Cardiac septum (tissue), 1 donor: ENCODE measurements around the gene MAP4K4. TPM values are rescaled to one million over a fixed set of nuclear protein-coding genes. Genes with fewer than 3 reads are reported as not detected.

Experiments
- DNase-seq: peaks from one replicate; pipeline ENCODE4 v3.0.0-alpha.2; 2020; ENCODE audit warnings: low spot score
- intact Hi-C: fragments of 100-400 bp; cut with DNase I; formaldehyde crosslinking; loops from one replicate; pipeline ENCODE4 v1.14.0; 2022
- total RNA-seq: library from RNA; stranded (reverse); fragmentation: NEBNext Ultra II Directional; extraction: Animal tissue kit (Norgen Biotek cat#: 25700); gene quantifications from one replicate; pipeline ENCODE4 v1.2.1, GENCODE V29; 2021
- donor health status: DM: no; HTN: no; CAD: no.

The MAP4K4 gene
- total RNA-seq, 1 donor from 2014 or later, result 135 TPM

GRCh38 chr2:101821059-101821805 lies 123.7 kb downstream of the MAP4K4 start:
- DNase-seq, result no peak
- intact Hi-C loops, result no loop called here

- no peak for DNase-seq
- intact Hi-C loops, result no loop called here
Measured at GRCh38 chr2:101821828-101822458, 124.4 kb downstream of the MAP4K4 start.

DNA sequence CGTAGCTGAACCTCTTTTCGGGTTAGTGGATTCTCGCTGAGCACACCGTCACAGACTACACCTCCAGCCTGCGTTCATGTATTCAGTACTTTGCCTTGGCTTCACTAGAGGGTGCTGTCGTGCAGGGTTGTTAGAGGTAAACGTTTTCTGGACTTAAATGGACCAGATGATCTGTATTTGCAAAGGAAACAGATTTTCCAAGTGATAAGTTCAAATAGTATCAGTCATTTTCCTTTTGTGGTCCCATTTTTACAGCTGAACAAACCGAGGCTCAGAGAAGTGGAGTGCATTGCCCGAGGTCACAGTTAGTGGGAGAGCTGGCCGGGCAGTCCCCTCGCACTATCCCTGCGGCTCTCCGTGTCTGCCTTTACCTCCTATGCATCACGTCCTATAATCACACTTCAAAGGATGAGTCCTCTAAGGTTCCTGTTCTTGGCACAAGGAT lies 125.9 kb downstream of the MAP4K4 start:
- intact Hi-C loops, result no loop called here
- DNase-seq, result no peak

DNA sequence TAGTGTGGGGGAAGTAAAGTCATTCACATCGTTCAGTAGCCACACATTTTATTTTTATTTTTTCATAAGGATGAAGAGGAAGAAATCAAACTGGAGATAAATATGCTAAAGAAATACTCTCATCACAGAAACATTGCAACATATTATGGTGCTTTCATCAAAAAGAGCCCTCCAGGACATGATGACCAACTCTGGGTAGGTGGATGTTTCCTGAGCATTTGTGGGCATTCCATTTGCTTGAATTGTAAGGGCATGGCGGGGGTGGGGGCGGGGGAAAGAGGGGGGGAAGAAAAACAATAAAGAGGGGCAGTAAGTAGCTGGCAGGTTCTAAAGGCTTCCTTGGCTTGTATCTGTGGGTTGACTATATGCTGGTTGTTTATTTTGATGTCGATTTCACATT lies 126.4 kb downstream of the MAP4K4 start:
- DNase-seq, result no peak
- intact Hi-C loops, result no loop called here

DNA sequence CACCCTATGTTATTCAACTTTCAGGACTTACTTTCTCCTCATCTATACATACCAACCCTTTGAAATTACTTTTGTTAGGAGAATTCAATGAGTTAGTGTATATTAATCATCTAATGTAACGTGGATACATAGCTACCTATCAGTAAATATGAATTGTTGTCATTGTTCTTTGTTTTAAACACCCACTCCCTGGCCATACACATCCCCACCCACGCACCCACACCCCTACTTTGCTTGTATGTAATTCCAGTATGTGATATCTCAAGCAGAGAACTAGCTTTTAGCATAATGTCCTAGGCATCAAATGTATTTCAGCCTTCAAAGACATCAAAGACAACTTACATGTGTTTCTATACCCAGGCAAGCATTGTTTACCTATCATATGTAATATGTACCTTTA lies 129.2 kb downstream of the MAP4K4 start:
- intact Hi-C loops, result loop anchor here (5.0 kb wide), 1 partner anchor 269 kb away; no protein-coding TSS in a partner anchor

DNA sequence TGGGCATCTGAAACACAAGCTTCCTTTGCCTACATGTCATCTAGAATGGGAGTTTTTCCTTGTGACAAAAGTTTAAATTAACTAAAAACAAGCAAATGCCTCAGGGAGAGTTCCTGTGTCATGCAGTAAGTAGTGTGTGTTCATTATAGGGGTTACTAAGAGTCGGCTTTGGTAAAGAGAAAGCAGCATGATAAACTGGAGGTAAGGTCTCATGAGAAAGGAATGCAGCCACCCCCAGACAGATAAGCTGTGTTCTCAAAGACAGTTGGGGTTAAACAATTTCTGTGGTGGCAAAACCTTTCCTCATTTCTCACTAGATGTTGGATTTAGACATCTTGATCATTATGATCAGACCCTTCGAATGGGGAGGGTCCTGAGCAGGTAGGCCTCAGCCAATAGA lies 129.7 kb downstream of the MAP4K4 start:
- no peak for DNase-seq
- intact Hi-C loops, result loop anchor here (5.0 kb wide), 1 partner anchor 270 kb away; no protein-coding TSS in a partner anchor

More for the DNA sequence above, 129.2 kb downstream of the MAP4K4 start:
- DNase-seq, result no peak

DNA sequence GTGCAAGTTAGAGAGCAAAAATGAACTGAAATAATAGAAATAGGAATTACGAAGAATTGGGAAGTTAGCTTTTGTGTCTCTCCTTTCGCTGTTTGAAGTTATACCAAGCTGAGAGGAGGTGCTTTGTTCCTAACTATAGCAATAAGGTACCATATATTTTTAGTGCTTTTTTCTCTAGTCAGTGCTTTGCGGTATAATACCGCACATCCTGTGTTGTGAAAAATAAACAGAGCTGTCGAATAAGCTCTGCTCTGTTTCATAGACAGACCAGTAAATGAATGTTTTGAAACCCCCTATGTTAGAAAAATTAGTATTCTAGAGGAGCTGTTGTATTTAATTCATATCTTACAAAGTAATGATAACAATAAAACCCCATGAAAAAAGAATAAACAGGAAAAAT lies 130.8 kb downstream of the MAP4K4 start:
- intact Hi-C loops, result loop anchor here (5.0 kb wide), 1 partner anchor 271 kb away; no protein-coding TSS in a partner anchor
- DNase-seq, result no peak

DNA sequence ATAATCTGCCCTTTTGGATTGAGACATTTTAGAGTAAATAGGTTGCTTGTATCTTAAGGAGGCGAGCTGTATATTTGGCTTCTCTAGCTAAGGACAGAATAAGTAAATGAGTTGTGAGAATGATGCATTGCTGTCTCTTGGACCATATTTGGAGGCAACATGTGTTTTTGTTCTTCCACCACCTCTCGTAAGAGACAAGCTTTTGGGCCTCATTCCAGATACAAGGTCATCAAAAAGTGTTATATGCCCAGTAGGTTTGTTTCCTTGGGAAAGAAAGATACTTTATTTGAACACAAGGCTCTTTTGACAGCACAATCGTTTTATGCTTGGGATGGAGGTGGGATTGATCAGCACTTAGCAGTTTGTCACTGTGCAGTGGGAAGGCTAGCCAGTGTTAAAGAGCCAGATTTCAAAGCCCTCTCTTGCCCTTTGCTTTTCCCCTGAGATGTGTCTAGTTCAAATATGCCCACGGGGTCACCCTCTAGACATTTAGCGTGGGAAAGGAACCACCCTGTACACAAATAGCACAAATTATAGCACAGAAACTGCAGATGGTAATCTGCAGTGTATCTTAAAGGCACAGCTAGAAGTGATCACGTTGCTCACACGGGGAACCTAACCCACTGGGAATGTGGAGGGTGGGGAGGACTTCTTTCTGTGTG lies 131.3 kb downstream of the MAP4K4 start:
- intact Hi-C loops, result loop anchor here (5.0 kb wide), 1 partner anchor 272 kb away; no protein-coding TSS in a partner anchor
- no peak for DNase-seq

- intact Hi-C loops, result loop anchor here (5.0 kb wide), 1 partner anchor 272 kb away; no protein-coding TSS in a partner anchor
- DNase-seq, result no peak
Measured at GRCh38 chr2:101829429-101829828, 131.9 kb downstream of the MAP4K4 start.

DNA sequence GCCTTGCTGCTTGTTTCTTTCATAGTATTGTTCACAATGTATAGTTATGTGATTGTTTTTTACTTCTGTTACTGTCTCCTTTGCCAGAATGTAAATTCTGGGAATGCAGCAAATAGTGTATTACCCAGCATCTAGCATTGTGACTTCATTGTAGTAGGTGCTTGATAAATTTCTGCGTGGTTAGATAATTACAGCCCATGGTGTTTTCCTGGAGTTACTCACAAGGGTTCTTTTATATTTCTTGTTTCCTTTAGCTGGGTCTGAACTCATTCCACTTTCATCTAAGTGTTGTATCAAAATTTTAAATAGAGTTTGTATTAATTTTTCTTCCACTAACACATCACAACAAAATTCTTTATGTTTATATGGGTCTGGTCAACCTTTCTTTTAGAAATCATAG lies 132.6 kb downstream of the MAP4K4 start:
- DNase-seq, result no peak
- intact Hi-C loops, result loop anchor here (2.0 to 5.0 kb wide), 2 partner anchors 131 to 488 kb away; no protein-coding TSS in a partner anchor

- DNase-seq, result no peak
- intact Hi-C loops, result loop anchor here (2.0 to 5.0 kb wide), 2 partner anchors 132 to 488 kb away; no protein-coding TSS in a partner anchor
Measured at GRCh38 chr2:101830555-101830954, 133.0 kb downstream of the MAP4K4 start.

GRCh38 chr2:101831351-101831865 lies 133.9 kb downstream of the MAP4K4 start:
- DNase-seq, result peak; percentile 82
- intact Hi-C loops, result loop anchor here (1.0 to 5.0 kb wide), 4 partner anchors 133 to 489 kb away; no protein-coding TSS in a partner anchor

DNA sequence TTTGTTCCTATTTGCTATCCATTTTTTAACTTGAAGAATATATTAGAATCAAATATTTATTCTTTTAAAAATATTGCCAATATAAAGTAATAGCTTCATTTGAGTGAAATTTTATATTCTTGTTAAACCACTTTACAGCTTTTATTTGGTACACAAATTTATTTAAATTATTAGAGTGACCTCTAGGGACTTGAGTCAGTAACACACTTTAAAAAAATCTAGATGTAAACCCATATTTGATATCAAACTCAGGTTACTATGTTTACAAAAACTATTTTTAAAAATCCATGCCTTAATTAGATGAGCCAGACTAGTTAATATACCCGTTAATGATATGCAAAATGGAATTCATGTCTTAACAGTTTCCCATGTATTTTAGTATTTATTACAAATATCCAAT lies 134.6 kb downstream of the MAP4K4 start:
- intact Hi-C loops, result loop anchor here (5.0 kb wide), 1 partner anchor 490 kb away; no protein-coding TSS in a partner anchor
- DNase-seq, result no peak

DNA sequence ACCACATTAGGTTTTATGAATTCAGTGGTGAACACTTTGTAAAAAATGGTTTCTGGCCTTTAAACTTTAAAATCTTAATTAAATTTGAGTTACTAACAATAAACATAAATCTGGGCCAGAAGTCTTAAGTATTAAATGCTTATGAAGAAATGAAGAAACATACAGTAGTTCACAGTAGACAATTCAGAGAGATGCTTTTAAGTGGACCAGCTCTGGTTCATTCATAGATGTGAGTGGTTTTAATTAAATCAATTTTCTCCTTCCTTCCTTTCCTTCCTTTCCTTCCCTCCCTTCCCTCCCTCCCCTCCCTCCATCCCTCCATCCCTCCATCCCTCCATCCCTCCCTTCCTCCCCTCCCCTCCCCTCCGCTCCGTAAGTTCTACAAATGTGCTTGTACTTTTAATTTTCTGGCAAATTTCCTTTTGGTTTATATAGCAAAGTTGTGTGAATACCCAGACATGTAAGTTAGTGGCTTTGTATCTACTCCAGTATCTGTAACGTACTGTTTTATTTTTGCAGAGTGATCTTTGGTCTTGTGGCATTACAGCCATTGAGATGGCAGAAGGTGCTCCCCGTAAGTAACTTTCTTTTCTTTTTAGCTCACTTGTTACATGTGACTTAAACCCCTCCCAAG lies 136.5 kb downstream of the MAP4K4 start:
- DNase-seq, result no peak
- intact Hi-C loops, result loop anchor here (5.0 kb wide), 1 partner anchor 492 kb away; no protein-coding TSS in a partner anchor

DNA sequence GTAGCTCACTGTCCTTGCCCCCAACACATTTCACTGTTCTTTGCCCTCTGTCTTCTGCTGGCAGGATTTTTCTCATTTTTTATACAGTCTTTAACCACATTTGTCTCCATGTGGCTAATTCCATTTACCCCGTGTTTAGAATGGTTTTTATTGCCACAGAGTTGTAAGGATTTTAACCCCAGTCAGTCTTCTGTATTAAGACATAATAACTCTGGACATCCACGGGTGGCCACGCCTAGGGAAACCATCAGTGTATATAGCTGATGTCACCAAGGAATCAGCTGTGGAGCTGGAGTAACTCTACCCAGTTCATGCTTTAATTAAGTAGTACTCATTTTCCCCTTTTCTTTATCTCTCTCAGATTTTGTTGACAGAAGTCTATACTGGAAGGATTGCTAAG lies 139.8 kb downstream of the MAP4K4 start:
- intact Hi-C loops, result no loop called here
- no peak for DNase-seq

GRCh38 chr2:101841679-101842327 lies 144.3 kb downstream of the MAP4K4 start:
- intact Hi-C loops, result no loop called here
- no peak for DNase-seq

- DNase-seq, result no peak
- intact Hi-C loops, result no loop called here
Measured at GRCh38 chr2:101842471-101842870, 145.0 kb downstream of the MAP4K4 start.

DNA sequence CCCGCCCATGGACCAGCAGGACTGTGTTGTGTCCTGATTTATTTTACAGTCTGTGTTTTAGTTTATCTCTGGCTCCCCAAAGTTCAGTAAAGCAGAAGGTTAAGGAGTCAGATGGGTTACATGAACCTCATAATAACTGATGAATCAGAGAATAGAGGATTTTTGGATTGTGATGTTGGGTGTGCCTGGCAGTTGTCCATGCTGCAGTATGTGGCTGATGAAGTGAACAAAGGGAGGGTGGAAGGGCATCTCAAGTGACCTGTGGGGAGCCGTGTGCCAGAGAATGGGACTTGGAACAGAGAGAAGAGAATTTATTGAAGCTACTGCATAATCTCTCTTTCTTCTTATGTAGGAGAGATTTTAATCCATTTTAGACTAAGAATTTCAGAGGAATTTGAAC lies 145.5 kb downstream of the MAP4K4 start:
- no peak for DNase-seq
- intact Hi-C loops, result no loop called here

GRCh38 chr2:101843471-101843870 lies 146.0 kb downstream of the MAP4K4 start:
- no peak for DNase-seq
- intact Hi-C loops, result no loop called here
